HEK293T (cell line): Measurements from ENCODE around the gene CDH13.

ENCODE experiments used
- CTCF ChIA-PET: fragments of 350-600 bp; formaldehyde crosslinking; extraction: SDS; loops from one replicate; lab custom pipeline; 2021; ENCODE audit warnings: antibody characterized with exemption, inconsistent platforms; lab: Yijun Ruan, JAX
- POLR2A ChIA-PET: fragments of 350-600 bp; formaldehyde crosslinking; extraction: SDS; loops from one replicate; lab custom pipeline; 2020; ENCODE audit warnings: antibody characterized with exemption, inconsistent platforms; lab: Yijun Ruan, JAX
- DNase-seq: peaks from one replicate; pipeline ENCODE4 v3.0.0; 2012; ENCODE audit warnings: mixed read lengths; ENCODE audit errors: extremely low spot score
- ARNT ChIP-seq: fragments of 450-650 bp; IDR thresholded peaks from 2 replicates; pipeline ENCODE4 v1.6.1; 2017; ENCODE audit warnings: mild to moderate bottlenecking
- BHLHE40 ChIP-seq: fragments of 450-650 bp; IDR thresholded peaks from 2 replicates; pipeline ENCODE4 v1.6.1; 2016; ENCODE audit warnings: mild to moderate bottlenecking, moderate library complexity, borderline replicate concordance
- CTBP1 ChIP-seq: fragments of 450-650 bp; IDR thresholded peaks from 2 replicates; pipeline ENCODE4 v1.6.1; 2016; ENCODE audit warnings: borderline replicate concordance
- ELF4 ChIP-seq: fragments of 450-650 bp; IDR thresholded peaks from 2 replicates; pipeline ENCODE4 v1.6.1; 2017; ENCODE audit warnings: antibody characterized with exemption
- FOXA1 ChIP-seq: fragments of 450-650 bp; IDR thresholded peaks from 2 replicates; pipeline ENCODE4 v1.6.1; 2016; ENCODE audit warnings: mild to moderate bottlenecking
- FOXK2 ChIP-seq: fragments of 450-650 bp; IDR thresholded peaks from 2 replicates; pipeline ENCODE4 v1.6.1; 2016; ENCODE audit warnings: mild to moderate bottlenecking
- FOXM1 ChIP-seq: fragments of 450-650 bp; IDR thresholded peaks from 2 replicates; pipeline ENCODE4 v1.6.1; 2017; ENCODE audit warnings: mild to moderate bottlenecking, borderline replicate concordance
- HDGF ChIP-seq: fragments of 450-650 bp; IDR thresholded peaks from 2 replicates; pipeline ENCODE4 v1.6.1; 2017; ENCODE audit warnings: antibody characterized with exemption, borderline replicate concordance
- L3MBTL2 ChIP-seq: fragments of 450-650 bp; conservative IDR thresholded peaks from 2 replicates; pipeline ENCODE4 v1.6.1; 2016; ENCODE audit warnings: mild to moderate bottlenecking
- LEF1 ChIP-seq: fragments of 450-650 bp; IDR thresholded peaks from 2 replicates; pipeline ENCODE4 v1.6.1; 2017; ENCODE audit warnings: mild to moderate bottlenecking, borderline replicate concordance
- NFRKB ChIP-seq: fragments of 450-650 bp; IDR thresholded peaks from 2 replicates; pipeline ENCODE4 v1.6.1; 2016; ENCODE audit warnings: mild to moderate bottlenecking, moderate library complexity
- SP1 ChIP-seq: fragments of 450-650 bp; IDR thresholded peaks from 2 replicates; pipeline ENCODE4 v1.6.1; 2017
- SUZ12 ChIP-seq: fragments of 450-650 bp; IDR thresholded peaks from 2 replicates; pipeline ENCODE4 v1.6.1; 2016; ENCODE audit warnings: mild to moderate bottlenecking
- TARDBP ChIP-seq: fragments of 450-650 bp; IDR thresholded peaks from 2 replicates; pipeline ENCODE4 v1.6.1; 2016
- ZNF384 ChIP-seq: fragments of 450-650 bp; IDR thresholded peaks from 2 replicates; pipeline ENCODE4 v1.6.1; 2016
- TF ChIP-seq, protein P1 (sequence below): fragments of 450-650 bp; IDR thresholded peaks from 2 replicates; pipeline ENCODE4 v1.6.1; 2016

The CDH13 gene

DNA sequence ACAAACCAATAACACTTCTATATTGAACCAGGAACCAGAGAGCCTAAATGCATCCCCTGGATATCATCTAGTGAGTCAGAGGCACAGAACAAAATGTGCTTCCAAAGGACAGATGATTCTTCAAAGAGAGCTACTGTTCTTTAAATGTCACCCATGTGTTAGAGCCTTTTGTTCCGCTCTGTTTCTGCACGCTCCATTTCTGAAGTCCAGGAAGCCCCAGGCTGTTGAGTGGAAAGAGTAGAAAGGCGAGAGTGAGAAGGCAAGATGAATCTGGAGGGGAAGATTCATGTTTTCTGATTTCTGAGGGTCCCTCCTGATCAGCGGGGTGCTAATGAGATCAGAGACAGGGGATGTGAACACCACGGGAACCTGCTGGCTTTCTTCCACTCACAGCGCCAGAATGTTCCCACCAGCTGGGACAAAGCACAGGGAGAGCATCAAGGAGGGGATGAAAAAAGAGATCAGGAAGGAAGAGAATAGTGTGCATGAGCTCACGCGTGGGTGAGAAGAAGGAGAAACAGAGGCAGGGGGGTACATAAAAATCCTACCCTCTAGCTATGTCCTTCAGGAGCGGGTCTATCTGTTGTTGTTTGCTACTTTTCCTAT, 621.1 kb downstream of the CDH13 start:
- ChIA-PET POLR2A (no interaction called here), CTCF (no interaction called here)
- TF ChIP-seq ELF4 (no peak), FOXA1 (no peak), HDGF (no peak), LEF1 (no peak), SP1 (no peak), FOXK2 (no peak), SUZ12 (no peak), TARDBP (no peak), L3MBTL2 (no peak), FOXM1 (no peak), ZNF384 (no peak), NFRKB (no peak), ARNT (no peak)
- TF ChIP-seq, protein P1, sequence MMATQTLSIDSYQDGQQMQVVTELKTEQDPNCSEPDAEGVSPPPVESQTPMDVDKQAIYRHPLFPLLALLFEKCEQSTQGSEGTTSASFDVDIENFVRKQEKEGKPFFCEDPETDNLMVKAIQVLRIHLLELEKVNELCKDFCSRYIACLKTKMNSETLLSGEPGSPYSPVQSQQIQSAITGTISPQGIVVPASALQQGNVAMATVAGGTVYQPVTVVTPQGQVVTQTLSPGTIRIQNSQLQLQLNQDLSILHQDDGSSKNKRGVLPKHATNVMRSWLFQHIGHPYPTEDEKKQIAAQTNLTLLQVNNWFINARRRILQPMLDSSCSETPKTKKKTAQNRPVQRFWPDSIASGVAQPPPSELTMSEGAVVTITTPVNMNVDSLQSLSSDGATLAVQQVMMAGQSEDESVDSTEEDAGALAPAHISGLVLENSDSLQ = no peak
- DNase-seq = no peak

DNA sequence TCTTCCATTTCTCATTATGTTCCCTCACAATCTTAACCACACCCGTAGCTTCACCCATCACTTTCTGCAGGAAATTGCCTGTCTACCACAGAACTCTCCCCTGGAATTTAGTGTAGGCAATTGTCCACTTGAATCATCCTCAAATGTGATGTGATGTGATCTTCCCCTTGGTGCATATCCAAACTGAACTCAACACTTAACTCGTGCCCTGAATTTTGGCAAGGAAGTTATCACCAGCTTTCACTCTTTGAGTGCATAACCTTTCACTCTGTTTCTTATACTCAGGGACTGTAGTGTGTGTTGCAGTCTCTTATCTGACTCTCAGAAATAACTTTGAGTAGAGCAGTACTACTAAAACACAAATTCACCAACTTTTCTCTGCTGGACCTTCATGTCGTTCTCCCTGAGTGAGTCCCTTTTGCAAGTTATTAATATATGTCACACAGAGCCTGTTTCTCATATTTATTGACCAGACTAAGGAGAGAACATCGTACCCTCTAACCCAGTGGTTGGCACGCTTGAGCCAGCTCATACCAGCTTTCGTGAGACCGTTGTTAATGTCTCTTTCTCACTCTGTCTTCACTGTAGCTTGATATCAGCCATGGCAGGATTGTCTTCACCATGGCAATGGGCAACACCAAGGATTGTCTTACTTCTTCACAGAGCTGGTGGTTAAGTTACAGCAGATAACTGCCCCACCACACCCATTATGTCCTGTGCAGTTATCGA, 622.1 kb downstream of the CDH13 start:
- TF ChIP-seq, protein P1 = no peak
- TF ChIP-seq FOXM1 (no peak), HDGF (no peak), NFRKB (no peak), ARNT (no peak), CTBP1 (no peak), FOXK2 (no peak), ZNF384 (no peak), LEF1 (no peak), SUZ12 (no peak), FOXA1 (no peak), SP1 (no peak), BHLHE40 (no peak), ELF4 (no peak), L3MBTL2 (no peak)
- ChIA-PET CTCF (no interaction called here), POLR2A (no interaction called here)
- no peak for DNase-seq

DNA sequence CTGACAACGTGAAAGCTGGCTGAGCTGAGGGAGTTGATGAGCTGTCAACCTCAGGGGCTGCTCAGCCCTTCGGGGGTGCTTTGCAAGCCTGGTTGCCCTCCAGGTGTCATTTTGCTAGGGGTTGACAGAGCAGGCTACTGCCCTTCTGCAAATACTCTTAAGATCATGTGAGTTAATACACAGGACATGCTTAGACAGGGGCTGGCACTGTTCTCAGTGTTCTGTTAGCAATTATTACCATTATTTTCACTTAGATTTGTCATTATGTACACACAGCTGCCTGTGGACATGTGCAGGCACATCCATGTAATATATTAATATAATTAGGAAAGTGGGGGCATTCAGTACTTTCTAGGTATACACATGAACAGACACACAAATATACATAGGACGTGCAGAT, 626.8 kb downstream of the CDH13 start:
- CTCF ChIA-PET = no interaction called here
- TF ChIP-seq LEF1 (no peak), FOXK2 (no peak), FOXM1 (no peak), CTBP1 (no peak)
- DNase-seq = no peak
- POLR2A ChIA-PET = no interaction called here

DNA sequence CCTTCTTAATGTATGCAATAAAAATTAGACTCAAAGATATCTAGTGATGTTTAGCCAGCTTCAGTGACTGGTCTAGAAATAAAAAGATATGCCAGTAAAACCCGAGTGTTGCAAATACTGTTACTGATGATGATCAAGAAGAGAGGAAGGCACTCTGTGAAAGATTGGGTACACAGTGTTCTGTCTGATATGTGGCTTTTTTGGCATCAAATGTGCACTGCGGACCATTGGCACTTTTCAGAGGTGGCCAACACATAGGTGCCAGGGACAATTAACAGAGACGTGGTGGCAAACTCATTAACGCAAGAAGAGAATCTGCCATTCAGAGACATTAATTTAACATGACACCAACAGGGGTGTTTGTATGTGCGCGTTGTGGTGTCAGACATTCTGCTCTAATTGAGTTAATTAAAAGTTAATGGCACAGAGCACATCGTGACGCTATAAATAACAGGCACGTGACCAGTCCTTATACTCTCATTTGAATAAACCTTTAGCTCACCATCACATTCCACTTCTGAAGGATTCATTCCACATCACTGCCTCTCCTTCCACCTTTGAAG, 631.7 kb downstream of the CDH13 start:
- no peak for DNase-seq
- TF ChIP-seq LEF1 = no peak
- TF ChIP-seq L3MBTL2 = no peak
- TF ChIP-seq FOXA1 = no peak
- TF ChIP-seq ZNF384 = no peak
- no peak for TF ChIP-seq TARDBP
- ChIA-PET POLR2A (no interaction called here), CTCF (no interaction called here)

DNA sequence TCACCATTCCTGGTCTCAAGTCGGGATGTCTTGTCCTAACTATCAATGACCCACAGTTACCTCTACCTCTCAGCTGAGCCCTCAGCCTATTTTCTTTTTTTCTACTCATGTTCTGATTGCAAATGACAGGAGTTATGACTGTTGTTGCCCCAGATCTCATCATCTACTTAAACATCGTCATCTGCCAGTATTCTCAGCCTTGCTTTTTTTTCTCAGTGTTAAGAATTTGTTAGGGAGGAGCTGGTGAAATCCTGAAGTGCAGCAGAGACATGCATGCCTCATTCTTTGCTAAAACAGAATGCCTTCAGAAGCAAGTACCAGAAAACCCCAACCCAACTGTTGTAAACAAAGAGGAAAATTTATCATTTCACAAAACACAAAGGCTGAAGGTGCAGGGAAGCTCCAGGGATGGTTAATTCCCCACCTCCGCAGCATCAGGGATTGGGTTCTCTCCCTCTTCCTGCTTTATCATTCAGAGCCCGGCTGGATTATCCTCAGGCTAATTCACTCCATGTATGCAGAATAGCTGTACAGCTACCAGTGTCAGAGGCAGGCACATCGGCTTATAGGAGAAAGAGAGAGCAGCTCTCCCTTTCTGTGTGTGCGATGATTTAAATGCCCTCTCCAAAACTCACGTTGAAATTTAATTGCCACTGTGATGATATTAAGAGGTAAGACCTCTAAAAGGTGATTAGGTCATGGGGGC, 640.2 kb downstream of the CDH13 start:
- TF ChIP-seq CTBP1 = no peak
- TF ChIP-seq NFRKB = no peak
- no peak for TF ChIP-seq FOXM1
- TF ChIP-seq FOXA1 = no peak
- TF ChIP-seq, protein P1 = no peak
- DNase-seq = no peak
- ChIA-PET CTCF (no interaction called here), POLR2A (no interaction called here)

DNA sequence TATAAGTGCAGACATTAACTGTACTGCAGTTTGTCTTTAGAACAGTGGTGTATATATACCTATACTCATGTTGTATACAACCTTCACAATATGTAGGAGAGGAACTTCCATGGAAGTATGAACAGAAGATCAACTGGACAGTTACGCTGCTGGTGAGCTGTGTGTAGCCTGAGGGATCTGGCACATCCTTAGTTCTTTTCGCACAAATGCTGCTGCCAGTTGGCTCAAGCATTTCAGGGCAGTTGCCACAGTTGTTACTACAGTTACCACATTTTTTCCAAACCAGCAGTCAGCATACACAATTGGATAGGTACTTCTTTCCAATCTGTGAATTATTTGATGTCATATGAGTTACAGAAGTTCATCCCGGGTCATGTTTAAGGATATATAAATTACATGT, 641.4 kb downstream of the CDH13 start:
- CTCF ChIA-PET = no interaction called here
- DNase-seq = no peak
- POLR2A ChIA-PET = no interaction called here
- TF ChIP-seq CTBP1 = no peak
- TF ChIP-seq HDGF = no peak
- no peak for TF ChIP-seq ARNT
- TF ChIP-seq FOXK2 = no peak
- no peak for TF ChIP-seq FOXA1
- TF ChIP-seq LEF1 = no peak
- no peak for TF ChIP-seq TARDBP
- no peak for TF ChIP-seq BHLHE40
- TF ChIP-seq ELF4 = no peak
- TF ChIP-seq SUZ12 = no peak
- no peak for TF ChIP-seq L3MBTL2
- no peak for TF ChIP-seq NFRKB
- TF ChIP-seq ZNF384 = no peak
- TF ChIP-seq, protein P1 = no peak
- no peak for TF ChIP-seq SP1
- no peak for TF ChIP-seq FOXM1
